ENCODE results near the gene MLNR. TPM values are rescaled to one million over a fixed set of nuclear protein-coding genes. Genes with fewer than 3 reads are reported as not detected.

MLNR gene
- total and polyA plus RNA-seq, 4 donors = 0.09 TPM; not detected in 3

DNA sequence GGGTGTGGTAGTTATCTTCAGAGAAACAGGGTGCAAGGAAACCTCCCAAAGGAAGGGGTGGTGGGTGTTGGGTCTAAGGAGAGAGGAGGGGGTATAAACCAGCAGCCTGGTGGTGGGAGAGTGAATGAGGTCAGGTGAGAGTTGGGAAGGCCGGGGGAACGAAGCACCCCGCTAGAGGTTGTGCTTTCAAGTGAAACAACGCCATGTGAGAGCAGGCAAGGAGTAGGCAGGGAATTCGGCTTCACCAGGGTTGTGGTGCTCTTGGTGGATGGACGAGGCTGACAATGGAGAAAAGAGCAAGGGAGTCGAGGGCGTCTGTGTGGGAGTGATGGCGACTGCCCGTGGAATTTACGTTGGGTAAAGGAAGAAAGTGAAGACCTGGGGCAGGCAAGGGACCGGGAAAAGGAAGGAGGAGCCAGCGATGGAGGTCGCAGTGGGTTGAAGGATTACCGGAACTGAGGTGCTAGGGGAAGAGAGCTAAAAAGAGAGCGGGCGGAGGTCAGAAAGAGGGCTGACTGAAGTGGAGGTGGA is 2.1 kb upstream of the MLNR start (continued):
- TF ChIP-seq GABPA (IDR thresholded peaks at IDR 0.05 in 1 of 2, conservative IDR thresholded peaks at IDR 0.05 in 1 of 2) (no peak), SP1 (IDR thresholded peaks at IDR 0.05) (no peak), JUND (IDR thresholded peaks at IDR 0.05) (no peak), RXRA (IDR thresholded peaks at IDR 0.05) (no peak), HNF4G (IDR thresholded peaks at IDR 0.05) (no peak), HNF4A (conservative IDR thresholded peaks at IDR 0.05) (no peak), TAF1 (conservative IDR thresholded peaks at IDR 0.05) (no peak)

GRCh38 chr13:49218493-49219051 is 1.6 kb upstream of the MLNR start:
- DNase-seq (ENCODE audit: low spot score) = no peak
- H3K4me3 ChIP-seq (ENCODE audit: low read depth in 1 of 3, low read length in 3 of 3) = no peak overlapping the region

GRCh38 chr13:49219647-49220035 is 497 bp upstream of the MLNR start:
- no peak overlapping the region for H3K27ac ChIP-seq (ENCODE audit: low read depth in 1 of 2, low read length in 2 of 2)
- no peak overlapping the region for H3K9ac ChIP-seq (ENCODE audit: low read depth in 1 of 2, low read length in 2 of 2)
- H3K4me1 ChIP-seq (ENCODE audit: control insufficient read depth in 4 of 4, insufficient read depth in 4 of 4, low read length in 3 of 4) = peaks cover 4 to 21% (median 11%) of the 10 kb centered on the region in 4 donors

More at GRCh38 chr13:49218493-49219051, 1.6 kb upstream of the MLNR start:
- peaks cover 0 to 3% (median 0%) of the 10 kb centered on the region in 4 donors for H3K9me3 ChIP-seq (ENCODE audit: control insufficient read depth in 4 of 4, low read length in 3 of 4)
- no peaks in the 10 kb centered on the region for H3K36me3 ChIP-seq (ENCODE audit: control insufficient read depth in 4 of 4, insufficient read depth in 3 of 4, low read depth in 1 of 4, low read length in 3 of 4)
- no peak for TF ChIP-seq JUND (IDR thresholded peaks at IDR 0.05)
- TF ChIP-seq REST (IDR thresholded peaks at IDR 0.05) = no peak
- no peak for TF ChIP-seq HNF4A (conservative IDR thresholded peaks at IDR 0.05)
- no peak for TF ChIP-seq HNF4G (IDR thresholded peaks at IDR 0.05)
- H3K4me1 ChIP-seq (ENCODE audit: control insufficient read depth in 4 of 4, insufficient read depth in 4 of 4, low read length in 3 of 4) = peaks cover 5 to 29% (median 19%) of the 10 kb centered on the region in 4 donors
- WGBS = 50% methylated on average over 25 of the region's 25 CpGs
- H3K27me3 ChIP-seq (ENCODE audit: control insufficient read depth in 4 of 4, insufficient read depth in 4 of 4, low read length in 3 of 4) = peaks cover 0 to 3% (median 0%) of the 10 kb centered on the region in 4 donors
- H3K27ac ChIP-seq (ENCODE audit: low read depth in 1 of 2, low read length in 2 of 2) = no peak overlapping the region
- H3K9ac ChIP-seq (ENCODE audit: low read depth in 1 of 2, low read length in 2 of 2) = no peak overlapping the region

More at GRCh38 chr13:49219647-49220035, 497 bp upstream of the MLNR start:
- Histone ChIP-seq H3K27me3 (ENCODE audit: control insufficient read depth in 4 of 4, insufficient read depth in 4 of 4, low read length in 3 of 4) (peaks cover 0 to 3% (median 0%) of the 10 kb centered on the region in 4 donors), H3K36me3 (ENCODE audit: control insufficient read depth in 4 of 4, insufficient read depth in 3 of 4, low read depth in 1 of 4, low read length in 3 of 4) (no peaks in the 10 kb centered on the region), H3K9me3 (ENCODE audit: control insufficient read depth in 4 of 4, low read length in 3 of 4) (peaks cover 0 to 3% (median 0%) of the 10 kb centered on the region in 4 donors), H3K4me3 (ENCODE audit: low read depth in 1 of 3, low read length in 3 of 3) (peak overlapping the region; percentile 50 to 64 (median 50))
- TF ChIP-seq RXRA (IDR thresholded peaks at IDR 0.05) (no peak), TAF1 (conservative IDR thresholded peaks at IDR 0.05) (no peak), HNF4A (conservative IDR thresholded peaks at IDR 0.05) (no peak), NR2F2 (IDR thresholded peaks at IDR 0.05) (no peak), FOXA2 (IDR thresholded peaks at IDR 0.05) (no peak), HNF4G (IDR thresholded peaks at IDR 0.05) (no peak), GABPA (IDR thresholded peaks at IDR 0.05 in 1 of 2, conservative IDR thresholded peaks at IDR 0.05 in 1 of 2) (no peak), FOXA1 (IDR thresholded peaks at IDR 0.05) (no peak), RAD21 (IDR thresholded peaks at IDR 0.05) (no peak)
- 26% methylated on average over 17 of the region's 17 CpGs for WGBS
- no peak for DNase-seq (ENCODE audit: low spot score)

Measured in liver (tissue), 9 donors.